Uterus (tissue), 4 donors: ENCODE measurements around the gene SUFU. TPM values are rescaled to one million over a fixed set of nuclear protein-coding genes. Genes with fewer than 3 reads are reported as not detected.
"Not testable (repeated sequence)": the region's sequence is repeated elsewhere in the genome, so short reads cannot be mapped to it uniquely, and the experiment has no call there.

Source experiments
- DNase-seq, 2 donors: peaks; one replicate each; pipeline ENCODE4 v3.0.0-alpha.2; 2019 to 2020
- H3K27ac ChIP-seq, 2 donors: fragments of 200-600 bp; sonication (generic); 1 replicate in 1 of 2; 2 replicates in 1 of 2; pipeline ENCODE4 v1.5.1; 2016 to 2018
- H3K27me3 ChIP-seq, 2 donors: fragments of 200-600 bp; sonication (generic); one replicate each; pipeline ENCODE4 v1.5.1; 2018 to 2019; ENCODE audit warnings: control low read depth in 1 of 2
- H3K36me3 ChIP-seq, 2 donors: fragments of 200-600 bp; sonication (generic); one replicate each; pipeline ENCODE4 v1.5.1; 2019; ENCODE audit warnings: control low read depth in 1 of 2
- H3K4me1 ChIP-seq, 2 donors: fragments of 200-600 bp; sonication (generic); one replicate each; pipeline ENCODE4 v1.5.1; 2018 to 2019; ENCODE audit warnings: control low read depth in 1 of 2
- H3K4me3 ChIP-seq, 2 donors: fragments of 200-600 bp; sonication (generic); 1 replicate in 1 of 2; 2 replicates in 1 of 2; pipeline ENCODE4 v1.5.1; 2018 to 2019; ENCODE audit warnings: mild to moderate bottlenecking in 1 of 2
- H3K9me3 ChIP-seq, 2 donors: fragments of 200-600 bp; sonication (generic); one replicate each; pipeline ENCODE4 v1.5.1; 2019; ENCODE audit warnings: control low read depth in 1 of 2
- CTCF ChIP-seq, 4 experiments: fragments of 200-600 bp in 2 of 4; fragments of 450-650 bp in 2 of 4; sonication (generic) in 2 of 4; IDR thresholded peaks; one replicate each; pipeline ENCODE4 v1.5.1; 2016 to 2019; ENCODE audit warnings: antibody characterized with exemption in 4 of 4, mild to moderate bottlenecking in 2 of 4, moderate library complexity in 1 of 4
- POLR2A ChIP-seq, 2 donors: fragments of 450-650 bp; IDR thresholded peaks; one replicate each; pipeline ENCODE4 v1.6.1; 2016; ENCODE audit warnings: antibody characterized with exemption in 2 of 2, mild to moderate bottlenecking in 1 of 2, moderate library complexity in 1 of 2
- intact Hi-C: fragments of 100-400 bp; cut with DNase I; formaldehyde crosslinking; loops from one replicate; pipeline ENCODE4 v1.15.1; 2023; ENCODE audit warnings: low total_unique reads
- total RNA-seq, 4 donors: library from RNA; depleted of rRNA in 3 of 4; stranded (reverse); fragments of >200 nt in 3 of 4; gene quantifications; one replicate each; pipeline versions ENCODE4 v1.1.0 to v1.2.4, GENCODE V29; 2014 to 2023
- donor health status: DM: yes; HTN: yes; CAD: no.

The SUFU gene
- total RNA-seq, 4 donors from 2014 or later = 2.8 to 20.7 (median 12.3) TPM

GRCh38 chr10:102660888-102661657 lies 157.3 kb downstream of the SUFU start:
- TF ChIP-seq POLR2A (IDR thresholded peaks at IDR 0.05) = no peak
- TF ChIP-seq CTCF (IDR thresholded peaks at IDR 0.05) = no peak
- Histone ChIP-seq H3K27me3 (no peaks in the 10 kb centered on the region), H3K4me1 (peaks cover 0 to 10% of the 10 kb centered on the region in 2 donors), H3K9me3 (no peaks in the 10 kb centered on the region), H3K4me3 (no peak overlapping the region), H3K27ac (no peak overlapping the region), H3K36me3 (no peaks in the 10 kb centered on the region)
- peak in 1 of 2 donors; percentile 57 for DNase-seq
- intact Hi-C loops = no loop called here

DNA sequence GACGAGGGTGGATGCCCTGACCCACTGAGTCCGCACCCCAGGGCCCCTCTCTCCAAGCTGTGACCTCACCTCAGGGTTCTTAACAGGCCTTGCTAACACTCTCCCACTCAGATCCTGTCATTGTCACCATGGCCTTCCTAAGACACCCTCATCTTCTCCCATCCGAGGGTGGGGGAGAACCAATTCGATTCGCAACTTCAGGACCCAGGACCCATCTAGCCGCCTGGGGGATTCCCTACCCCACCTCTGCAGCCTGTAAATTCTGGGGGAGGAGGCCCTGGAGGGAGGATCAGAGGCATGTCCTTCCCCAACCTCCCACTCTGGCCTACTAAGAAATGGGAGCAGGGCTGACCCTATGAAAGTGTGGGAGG lies 157.9 kb downstream of the SUFU start:
- Histone ChIP-seq H3K4me3 (no peak overlapping the region), H3K27me3 (no peaks in the 10 kb centered on the region), H3K9me3 (no peaks in the 10 kb centered on the region), H3K27ac (no peak overlapping the region), H3K4me1 (peaks cover 0 to 10% of the 10 kb centered on the region in 2 donors), H3K36me3 (no peaks in the 10 kb centered on the region)
- intact Hi-C loops = no loop called here
- DNase-seq = no peak
- TF ChIP-seq CTCF (IDR thresholded peaks at IDR 0.05) (no peak), POLR2A (IDR thresholded peaks at IDR 0.05) (no peak)

GRCh38 chr10:102665904-102666509 lies 162.2 kb downstream of the SUFU start:
- Histone ChIP-seq H3K4me1 (peaks cover 0 to 8% of the 10 kb centered on the region in 2 donors), H3K27me3 (no peaks in the 10 kb centered on the region), H3K9me3 (no peaks in the 10 kb centered on the region), H3K4me3 (no peak overlapping the region), H3K36me3 (no peaks in the 10 kb centered on the region), H3K27ac (no peak overlapping the region)
- DNase-seq = no peak
- TF ChIP-seq POLR2A (IDR thresholded peaks at IDR 0.05) (no peak), CTCF (IDR thresholded peaks at IDR 0.05) (no peak)
- intact Hi-C loops = no loop called here

- H3K36me3 ChIP-seq, H3K27me3 ChIP-seq, H3K27ac ChIP-seq, H3K4me1 ChIP-seq, H3K9me3 ChIP-seq, DNase-seq, intact Hi-C loops, H3K4me3 ChIP-seq: not testable (repeated sequence)
Observed at GRCh38 chr10:102667411-102667810, 163.6 kb downstream of the SUFU start.

DNA sequence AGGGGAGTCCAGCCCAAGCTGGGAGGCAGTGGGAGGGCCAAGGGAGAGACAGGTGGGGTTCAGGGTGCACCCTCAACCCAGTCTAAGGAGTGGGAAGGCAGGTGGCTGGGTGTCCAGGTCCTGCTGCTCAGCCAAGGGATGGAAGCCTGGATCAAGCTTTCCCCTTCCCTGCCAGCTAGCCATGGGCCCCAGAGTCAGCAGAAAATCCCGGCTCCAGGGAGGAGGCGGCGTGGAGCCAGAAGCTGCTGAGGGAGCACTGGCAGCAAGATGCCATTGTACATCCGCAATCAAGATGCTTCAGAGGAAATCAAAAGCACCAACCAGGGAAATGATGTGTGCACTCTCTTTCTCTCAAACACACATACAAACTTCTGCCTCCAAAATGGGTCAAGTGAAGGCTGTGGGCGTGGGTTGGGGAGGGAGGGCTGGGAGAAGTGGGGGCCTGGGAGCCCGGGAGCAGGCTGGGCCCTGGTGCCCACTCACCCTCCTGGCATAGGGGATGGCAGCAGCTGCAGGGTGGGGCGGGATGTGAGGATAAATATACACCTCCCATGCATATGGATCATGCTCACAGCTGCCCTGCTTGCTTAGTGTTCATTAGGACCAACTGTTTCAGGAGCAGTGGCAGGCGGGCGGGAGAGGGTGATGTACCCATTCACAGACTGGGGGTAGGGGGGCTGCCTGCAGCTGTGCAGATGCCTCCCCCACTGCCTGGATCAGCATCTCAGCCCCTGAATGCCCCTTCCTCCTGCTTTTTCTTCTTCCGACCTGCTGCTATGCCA lies 164.7 kb downstream of the SUFU start:
- Histone ChIP-seq H3K9me3 (no peaks in the 10 kb centered on the region), H3K27me3 (no peaks in the 10 kb centered on the region), H3K4me3 (no peak overlapping the region), H3K27ac (no peak overlapping the region), H3K4me1 (no peaks in the 10 kb centered on the region), H3K36me3 (no peaks in the 10 kb centered on the region)
- intact Hi-C loops = no loop called here
- no peak for DNase-seq
- TF ChIP-seq POLR2A (IDR thresholded peaks at IDR 0.05) (no peak), CTCF (IDR thresholded peaks at IDR 0.05) (no peak)
